Spleen (tissue), 11 donors: Measurements from ENCODE around the gene GAMT. TPM values are rescaled to one million over a fixed set of nuclear protein-coding genes. Genes with fewer than 3 reads are reported as not detected.

ENCODE experiments used
- DNase-seq: peaks from one replicate; pipeline ENCODE4 v3.0.0-alpha.2; 2020
- H3K27ac ChIP-seq, 8 donors: fragments of 200-600 bp; sonication (generic) in 7 of 8; 1 replicate in 4 of 8; 2 replicates in 4 of 8; pipeline versions ENCODE4 v1.5.0 to v1.8.0; 2016 to 2021; ENCODE audit warnings: inconsistent platforms in 4 of 8, mild to moderate bottlenecking in 4 of 8, moderate library complexity in 1 of 8
- H3K27me3 ChIP-seq, 7 donors: fragments of 200-600 bp; sonication (generic) in 6 of 7; replicated peaks in 1 of 7; 1 replicate in 4 of 7; 2 replicates in 3 of 7; pipeline versions ENCODE4 v1.5.0 to v1.8.0; 2016 to 2021; ENCODE audit warnings: inconsistent platforms in 3 of 7, mild to moderate bottlenecking in 1 of 7
- H3K36me3 ChIP-seq, 6 donors: fragments of 200-600 bp; sonication (generic) in 5 of 6; 1 replicate in 4 of 6; 2 replicates in 2 of 6; pipeline versions ENCODE4 v1.5.0 to v1.8.0; 2016 to 2021; ENCODE audit warnings: inconsistent platforms in 2 of 6
- H3K4me1 ChIP-seq, 6 donors: fragments of 200-600 bp; sonication (generic) in 5 of 6; 1 replicate in 3 of 6; 2 replicates in 3 of 6; pipeline versions ENCODE4 v1.5.0 to v1.8.0; 2016 to 2021; ENCODE audit warnings: inconsistent platforms in 3 of 6
- H3K4me3 ChIP-seq, 8 donors: fragments of 200-600 bp; sonication (generic) in 7 of 8; 1 replicate in 4 of 8; 2 replicates in 4 of 8; pipeline versions ENCODE4 v1.5.0 to v1.8.0; 2016 to 2021; ENCODE audit warnings: inconsistent platforms in 4 of 8, mild to moderate bottlenecking in 4 of 8, moderate library complexity in 2 of 8
- H3K9me3 ChIP-seq, 8 donors: fragments of 200-600 bp; sonication (generic) in 7 of 8; 1 replicate in 4 of 8; 2 replicates in 4 of 8; pipeline versions ENCODE4 v1.5.0 to v1.8.0; 2016 to 2021; ENCODE audit warnings: inconsistent platforms in 4 of 8
- POLR2A ChIP-seq, 3 donors: fragments of 450-650 bp; IDR thresholded peaks; one replicate each; pipeline ENCODE4 v1.5.1; 2017; ENCODE audit warnings: antibody characterized with exemption in 3 of 3, mild to moderate bottlenecking in 1 of 3
- POLR2AphosphoS5 ChIP-seq, 3 donors: sonication (generic); formaldehyde crosslinking; IDR thresholded peaks; one replicate each; pipeline ENCODE4 v1.5.1; 2017; ENCODE audit warnings: antibody characterized with exemption in 3 of 3
- WGBS, 5 donors: extraction: QIAGEN DNeasy Blood & Tissue Kit in 3 of 5; methylation state at CpG; one replicate each; pipeline versions ENCODE4 v1.1.5 to v1.1.7; 2013 to 2018; 5-methylcytosine and 5-hydroxymethylcytosine counted together
- intact Hi-C: fragments of 100-400 bp; cut with DNase I; formaldehyde crosslinking; loops from one replicate; pipeline ENCODE4 v1.15.0; 2023; ENCODE audit warnings: low total_unique reads
- polyA plus RNA-seq, 3 donors: library from polyadenylated mRNA; stranded (reverse); fragments of 200-250 nt; gene quantifications; one replicate each; pipeline ENCODE4 v1.2.1, GENCODE V29; 2013
- total RNA-seq, 7 donors: library from RNA; depleted of rRNA in 3 of 7; stranded (reverse); fragments of >200 nt in 3 of 7; fragmentation: NEBNext Ultra II Directional in 4 of 7; extraction: Animal tissue kit (Norgen Biotek cat#: 25700) in 4 of 7; gene quantifications; one replicate each; pipeline versions ENCODE4 v1.1.0 to v1.2.1, GENCODE V29; 2016 to 2021
- TF ChIP-seq, protein P1 (sequence below), 11 experiments: fragments of 200-600 bp in 7 of 11; fragments of 450-650 bp in 4 of 11; sonication (generic) in 4 of 11; IDR thresholded peaks in 8 of 11; conservative IDR thresholded peaks in 3 of 11; 1 replicate in 7 of 11; 2 replicates in 4 of 11; pipeline versions ENCODE4 v1.4.0 to v1.8.0; 2016 to 2021; ENCODE audit warnings: antibody characterized with exemption in 11 of 11, inconsistent platforms in 4 of 11, mild to moderate bottlenecking in 1 of 11
- donor health status: healthy with polysubstance abuse.
- donor health status: DM: no; HTN: no; CAD: no; lungs with moderate emphysema.
- donor health status: DM: no; HTN: no; CAD: no.
- donor health status: Bipolar disorder and iron deficiency.
- donor health status: healthy.
- donor health status: DM: no; HTN: no; CAD: no.
- donor health status: DM: yes; HTN: yes; CAD: no.

The GAMT gene
- total and polyA plus RNA-seq, 10 donors = 7.1 to 20.4 (median 12.4) TPM

DNA sequence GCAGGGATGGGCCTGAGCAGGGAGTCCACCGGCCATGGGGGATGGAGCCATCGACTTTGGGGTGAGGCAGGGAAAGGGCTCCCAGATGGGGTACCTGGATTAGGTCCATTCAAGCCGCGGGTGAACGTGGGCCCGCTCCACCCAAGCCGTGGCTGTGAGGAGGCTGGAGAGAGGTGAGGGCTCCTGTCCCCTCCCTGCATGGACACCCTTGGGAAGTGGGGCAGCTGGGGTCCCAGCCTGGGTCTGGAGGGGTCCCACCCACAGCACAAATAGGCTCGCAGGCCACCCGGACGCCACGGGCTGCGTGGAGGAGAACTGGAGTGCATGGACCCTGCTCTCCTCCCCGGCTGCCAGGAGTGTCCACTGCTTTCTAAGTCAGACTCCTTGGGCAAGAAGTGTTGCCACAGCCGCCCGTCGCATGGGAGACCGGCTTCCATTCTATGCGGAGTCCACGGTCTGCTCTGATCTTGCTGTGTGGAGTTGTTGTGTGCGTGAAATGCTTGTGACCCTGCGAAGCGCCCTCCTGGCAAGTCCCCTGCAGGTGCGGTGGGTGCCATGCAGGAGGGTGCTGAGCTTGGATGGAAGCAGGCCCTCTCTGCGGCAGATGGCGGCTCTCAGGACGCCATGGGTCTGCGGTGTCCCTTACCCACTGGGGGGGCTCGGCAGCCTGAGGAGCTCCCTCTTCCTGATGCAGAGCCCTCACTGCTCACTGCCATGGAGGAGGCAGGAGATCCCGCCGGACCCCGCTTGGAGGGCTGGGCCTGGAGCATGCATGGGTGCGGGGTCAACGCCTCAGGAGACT lies 8.1 kb upstream of the GAMT start:
- Histone ChIP-seq H3K36me3 (peaks cover 0 to 53% (median 14%) of the 10 kb centered on the region in 6 donors), H3K9me3 (no peaks in the 10 kb centered on the region), H3K27ac (peak overlapping the region; percentile 84 to 98 (median 94)), H3K27me3 (no peaks in the 10 kb centered on the region), H3K4me3 (peak overlapping the region; percentile 89 to 98 (median 94)), H3K4me1 (peaks cover 45 to 82% (median 72%) of the 10 kb centered on the region in 6 donors)
- 57 to 73% (median 63%) methylated on average over 12 to 33 of the region's 33 CpGs for WGBS, 5 donors
- intact Hi-C loops = loop anchor here (10.0 kb wide), 1 partner anchor 135 kb away; the partner anchor contains the start of gene FAM174C
- TF ChIP-seq, protein P1, sequence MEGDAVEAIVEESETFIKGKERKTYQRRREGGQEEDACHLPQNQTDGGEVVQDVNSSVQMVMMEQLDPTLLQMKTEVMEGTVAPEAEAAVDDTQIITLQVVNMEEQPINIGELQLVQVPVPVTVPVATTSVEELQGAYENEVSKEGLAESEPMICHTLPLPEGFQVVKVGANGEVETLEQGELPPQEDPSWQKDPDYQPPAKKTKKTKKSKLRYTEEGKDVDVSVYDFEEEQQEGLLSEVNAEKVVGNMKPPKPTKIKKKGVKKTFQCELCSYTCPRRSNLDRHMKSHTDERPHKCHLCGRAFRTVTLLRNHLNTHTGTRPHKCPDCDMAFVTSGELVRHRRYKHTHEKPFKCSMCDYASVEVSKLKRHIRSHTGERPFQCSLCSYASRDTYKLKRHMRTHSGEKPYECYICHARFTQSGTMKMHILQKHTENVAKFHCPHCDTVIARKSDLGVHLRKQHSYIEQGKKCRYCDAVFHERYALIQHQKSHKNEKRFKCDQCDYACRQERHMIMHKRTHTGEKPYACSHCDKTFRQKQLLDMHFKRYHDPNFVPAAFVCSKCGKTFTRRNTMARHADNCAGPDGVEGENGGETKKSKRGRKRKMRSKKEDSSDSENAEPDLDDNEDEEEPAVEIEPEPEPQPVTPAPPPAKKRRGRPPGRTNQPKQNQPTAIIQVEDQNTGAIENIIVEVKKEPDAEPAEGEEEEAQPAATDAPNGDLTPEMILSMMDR (IDR thresholded peaks at IDR 0.05 in 8 of 11, conservative IDR thresholded peaks at IDR 0.05 in 3 of 11) = no peak
- no peak for TF ChIP-seq POLR2AphosphoS5 (IDR thresholded peaks at IDR 0.05)
- TF ChIP-seq POLR2A (IDR thresholded peaks at IDR 0.05) = no peak
- DNase-seq = no peak

DNA sequence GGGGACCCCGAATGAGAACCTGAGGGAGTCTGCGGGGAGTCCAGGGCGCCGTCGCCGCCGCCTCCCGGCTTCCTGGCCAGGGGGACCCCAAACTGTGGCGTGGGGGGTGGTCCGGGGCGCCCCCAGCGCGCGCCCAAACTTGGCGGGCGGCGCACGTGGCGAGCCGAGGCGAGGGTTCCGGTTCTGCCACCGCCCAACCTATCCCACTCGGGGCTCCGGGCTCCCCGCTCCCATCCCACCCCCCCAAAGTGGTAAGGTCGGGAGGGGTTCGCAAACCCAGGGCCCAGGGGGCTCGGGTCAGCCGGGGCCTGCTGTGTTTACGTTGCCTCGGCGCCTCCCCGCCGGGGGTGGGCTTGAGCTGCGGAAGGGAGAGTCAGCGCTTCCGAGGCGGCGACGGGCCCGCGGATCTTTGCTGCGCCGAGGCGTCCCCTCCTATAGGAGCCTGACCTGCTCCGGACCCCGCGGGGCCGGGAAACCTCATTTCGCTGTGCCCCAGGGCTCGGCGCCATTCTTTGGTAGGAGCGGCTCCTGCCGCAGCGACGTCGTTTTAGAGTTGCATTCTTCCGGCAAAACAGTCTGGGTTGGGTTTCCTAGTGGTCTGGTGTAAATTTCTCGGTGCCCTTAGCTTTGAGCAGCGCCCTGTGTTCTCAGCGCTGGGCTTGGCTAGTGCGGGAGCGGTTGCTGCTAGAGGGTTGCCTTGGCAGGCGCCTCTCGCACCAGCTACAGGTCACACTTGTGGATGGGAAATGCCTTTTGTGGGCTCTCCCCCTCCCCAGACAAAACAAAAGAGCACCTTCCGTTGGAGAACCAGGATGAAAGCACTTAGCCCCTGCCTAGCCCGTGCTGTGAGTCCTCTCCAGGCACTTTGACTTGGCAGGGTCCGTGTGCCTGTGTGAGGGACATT lies 7.2 kb upstream of the GAMT start:
- H3K4me1 ChIP-seq = peaks cover 40 to 77% (median 64%) of the 10 kb centered on the region in 6 donors
- peaks cover 0 to 5% (median 0%) of the 10 kb centered on the region in 7 donors for H3K27me3 ChIP-seq
- H3K4me3 ChIP-seq = peak overlapping the region; percentile 89 to 98 (median 94)
- DNase-seq = peak; percentile 90
- TF ChIP-seq POLR2AphosphoS5 (IDR thresholded peaks at IDR 0.05) = peak; percentile 59 to 77 (median 71)
- TF ChIP-seq, protein P1 (IDR thresholded peaks at IDR 0.05 in 8 of 11, conservative IDR thresholded peaks at IDR 0.05 in 3 of 11) = no peak
- TF ChIP-seq POLR2A (IDR thresholded peaks at IDR 0.05) = no peak
- H3K9me3 ChIP-seq = no peaks in the 10 kb centered on the region
- peak overlapping the region; percentile 84 to 98 (median 94) for H3K27ac ChIP-seq
- WGBS, 5 donors = 0 to 10% (median 1%) methylated on average over 4 to 69 of the region's 69 CpGs
- intact Hi-C loops = loop anchor here (10.0 kb wide), 1 partner anchor 134 kb away; the partner anchor contains the start of gene FAM174C
- peaks cover 0 to 44% (median 13%) of the 10 kb centered on the region in 6 donors for H3K36me3 ChIP-seq

- Histone ChIP-seq H3K4me3 (peak within 1 kb of the TSS; percentile 89 to 98 (median 94)), H3K9me3 (no peaks in the 10 kb centered on the region), H3K27me3 (peaks cover 0 to 14% (median 0%) of the 10 kb centered on the region in 7 donors), H3K36me3 (peaks cover 0 to 36% (median 4%) of the 10 kb centered on the region in 6 donors), H3K4me1 (peaks cover 38 to 77% (median 60%) of the 10 kb centered on the region in 6 donors), H3K27ac (peak within 1 kb of the TSS; percentile 84 to 98 (median 94))
- TF ChIP-seq, protein P1 (IDR thresholded peaks at IDR 0.05 in 8 of 11, conservative IDR thresholded peaks at IDR 0.05 in 3 of 11) = no peak
- TF ChIP-seq POLR2A (IDR thresholded peaks at IDR 0.05) = peak in 1 of 3 donors; percentile 21
- intact Hi-C loops = loop anchor here (10.0 kb wide), 1 partner anchor 133 kb away; the partner anchor contains the start of gene FAM174C
- DNase-seq = peak; percentile 93
- 0 to 1% (median 1%) methylated on average over 33 to 121 of the region's 121 CpGs for WGBS, 5 donors
These were observed 6.4 kb upstream of the GAMT start, which contains the start of gene DAZAP1 for GRCh38 chr19:1407528-1408299. TSS of gene DAZAP1 (plus strand) at chr19:1407586. CDS start at chr19:1407774, 188 bp downstream.
